Adrenal gland (tissue), 12 donors: ENCODE data around the gene GRIFIN. TPM values are rescaled to one million over a fixed set of nuclear protein-coding genes. Genes with fewer than 3 reads are reported as not detected.

Experiments used
- DNase-seq, 7 donors: peaks; one replicate each; pipeline ENCODE4 v3.0.0-alpha.2; 2019 to 2020
- H3K27ac ChIP-seq, 5 donors: fragments of 200-600 bp; sonication (generic) in 4 of 5; 1 replicate in 3 of 5; 2 replicates in 2 of 5; pipeline versions ENCODE4 v1.5.1 to v1.8.0; 2016 to 2020; ENCODE audit warnings: mild to moderate bottlenecking in 1 of 5
- H3K27me3 ChIP-seq: fragments of 200-600 bp; 2 replicates; pipeline ENCODE4 v1.8.0; 2021
- H3K36me3 ChIP-seq, 2 donors: fragments of 200-600 bp; replicated peaks in 1 of 2; 1 replicate in 1 of 2; 2 replicates in 1 of 2; pipeline versions ENCODE4 v1.5.1 to v1.8.0; 2018 to 2022
- H3K4me1 ChIP-seq, 2 donors: fragments of 200-600 bp; replicated peaks in 1 of 2; 1 replicate in 1 of 2; 2 replicates in 1 of 2; pipeline versions ENCODE4 v1.5.1 to v1.8.0; 2018 to 2021
- H3K4me3 ChIP-seq, 4 donors: fragments of 200-600 bp; sonication (generic) in 3 of 4; one replicate each; pipeline ENCODE4 v1.5.1; 2016 to 2018
- H3K9me3 ChIP-seq, 3 donors: fragments of 200-600 bp; sonication (generic) in 1 of 3; replicated peaks in 1 of 3; 1 replicate in 2 of 3; 2 replicates in 1 of 3; pipeline versions ENCODE4 v1.5.1 to v1.8.0; 2016 to 2021
- POLR2A ChIP-seq, 2 donors: fragments of 450-650 bp; IDR thresholded peaks; one replicate each; pipeline ENCODE4 v1.6.1; 2017; ENCODE audit warnings: antibody characterized with exemption in 2 of 2, mild to moderate bottlenecking in 2 of 2, moderate library complexity in 1 of 2
- WGBS, 4 donors: extraction: QIAGEN DNeasy Blood & Tissue Kit in 2 of 4; methylation state at CpG; one replicate each; pipeline versions ENCODE4 v1.1.5 to v1.1.7; 2013 to 2017; 5-methylcytosine and 5-hydroxymethylcytosine counted together
- intact Hi-C, 2 donors: fragments of 100-400 bp; cut with DNase I; formaldehyde crosslinking; loops; one replicate each; pipeline versions ENCODE4 v1.14.1 to v1.15.0; 2022 to 2023
- polyA plus RNA-seq, 3 donors: library from polyadenylated mRNA; stranded (reverse); fragments of 200-250 nt in 2 of 3; fragments of 350-450 nt in 1 of 3; fragmentation: Illumina TruSeq in 1 of 3; extraction: RNeasy Lipid Tissue Mini Kit (QIAGEN cat#74804) in 1 of 3; gene quantifications; one replicate each; pipeline ENCODE4 v1.2.3, GENCODE V29; 2013 to 2014
- total RNA-seq, 9 donors: library from RNA; depleted of rRNA in 4 of 9; stranded (reverse); fragments of >200 nt in 4 of 9; fragments of 120-200 nt in 1 of 9; fragmentation: NEBNext Ultra II Directional in 1 of 9; extraction: Animal tissue kit (Norgen Biotek cat#: 25700) in 1 of 9; gene quantifications; one replicate each; pipeline versions ENCODE4 v1.1.0 to v1.2.4, GENCODE V29; 2013 to 2023
- TF ChIP-seq, protein P1 (sequence below), 6 experiments: fragments of 450-650 bp in 4 of 6; fragments of 200-600 bp in 2 of 6; sonication (generic) in 1 of 6; IDR thresholded peaks; 1 replicate in 5 of 6; 2 replicates in 1 of 6; pipeline versions ENCODE4 v1.5.1 to v1.8.0; 2016 to 2021; ENCODE audit warnings: antibody characterized with exemption in 6 of 6, mild to moderate bottlenecking in 2 of 6, moderate library complexity in 1 of 6
- donor health status: healthy with polysubstance abuse.
- donor health status: Bipolar disorder and iron deficiency.
- donor health status: DM: yes; HTN: yes; CAD: no.
- donor health status: DM: no; HTN: no; CAD: no.
- donor health status: DM: no; HTN: no; CAD: no.
- donor health status: DM: yes; HTN: yes; CAD: no.

The GRIFIN gene
- total and polyA plus RNA-seq, 12 donors = not detected

DNA sequence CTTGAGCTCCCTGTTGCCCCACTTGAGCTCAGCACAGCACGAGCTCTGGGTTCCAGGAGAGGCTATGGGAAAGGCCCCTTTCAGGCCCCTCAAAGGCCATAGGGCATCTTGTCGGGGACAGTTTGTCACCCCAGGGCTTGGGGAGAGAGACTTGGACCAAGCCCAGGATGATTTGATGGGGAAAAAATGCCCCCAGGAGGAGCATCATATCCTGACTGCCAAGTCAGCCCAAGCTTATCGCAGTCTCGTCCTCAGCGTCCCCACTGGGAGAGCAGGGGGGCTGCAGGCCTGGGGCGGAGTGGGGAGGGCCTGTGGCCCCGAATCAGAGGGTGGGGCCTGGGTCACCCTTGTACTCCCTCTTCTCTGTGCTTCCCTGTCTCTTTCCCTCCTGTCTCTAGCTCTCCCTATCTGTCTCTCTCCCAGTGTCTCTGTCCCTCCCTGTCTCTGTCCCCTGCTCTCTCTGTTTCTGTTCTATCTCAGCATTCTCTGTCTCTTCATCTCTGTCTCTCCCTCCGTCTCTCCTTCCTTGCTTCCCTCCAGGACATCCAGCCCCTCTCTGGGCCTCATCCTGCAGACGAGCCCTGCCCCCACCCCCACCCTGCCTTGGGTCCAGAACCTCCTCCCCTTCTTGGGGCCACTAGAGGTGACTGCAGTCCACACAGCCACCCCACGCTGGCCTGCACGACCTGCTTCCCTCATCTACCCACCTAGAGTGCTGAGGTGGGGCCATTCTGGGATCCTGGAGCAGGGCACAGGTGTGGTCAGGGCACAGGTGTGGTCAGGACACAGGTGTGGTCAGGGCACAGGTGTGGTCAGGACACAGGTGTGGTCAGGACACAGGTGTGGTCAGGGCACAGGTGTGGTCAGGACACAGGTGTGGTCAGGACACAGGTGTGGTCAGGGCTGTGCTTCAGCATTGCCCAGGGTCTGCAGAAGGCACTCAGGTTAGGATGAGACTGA lies 17.3 kb upstream of the GRIFIN start:
- Histone ChIP-seq H3K4me3 (no peak overlapping the region), H3K27ac (peak overlapping the region in 1 of 5 donors; percentile 10), H3K27me3 (peaks cover 5% of the 10 kb centered on the region), H3K4me1 (no peaks in the 10 kb centered on the region), H3K36me3 (no peaks in the 10 kb centered on the region), H3K9me3 (no peaks in the 10 kb centered on the region)
- no peak for DNase-seq
- intact Hi-C loops = no loop called here
- WGBS, 4 donors = 49 to 62% (median 55%) methylated on average over 8 to 11 of the region's 11 CpGs
- TF ChIP-seq POLR2A (IDR thresholded peaks at IDR 0.05) = no peak
- TF ChIP-seq, protein P1, sequence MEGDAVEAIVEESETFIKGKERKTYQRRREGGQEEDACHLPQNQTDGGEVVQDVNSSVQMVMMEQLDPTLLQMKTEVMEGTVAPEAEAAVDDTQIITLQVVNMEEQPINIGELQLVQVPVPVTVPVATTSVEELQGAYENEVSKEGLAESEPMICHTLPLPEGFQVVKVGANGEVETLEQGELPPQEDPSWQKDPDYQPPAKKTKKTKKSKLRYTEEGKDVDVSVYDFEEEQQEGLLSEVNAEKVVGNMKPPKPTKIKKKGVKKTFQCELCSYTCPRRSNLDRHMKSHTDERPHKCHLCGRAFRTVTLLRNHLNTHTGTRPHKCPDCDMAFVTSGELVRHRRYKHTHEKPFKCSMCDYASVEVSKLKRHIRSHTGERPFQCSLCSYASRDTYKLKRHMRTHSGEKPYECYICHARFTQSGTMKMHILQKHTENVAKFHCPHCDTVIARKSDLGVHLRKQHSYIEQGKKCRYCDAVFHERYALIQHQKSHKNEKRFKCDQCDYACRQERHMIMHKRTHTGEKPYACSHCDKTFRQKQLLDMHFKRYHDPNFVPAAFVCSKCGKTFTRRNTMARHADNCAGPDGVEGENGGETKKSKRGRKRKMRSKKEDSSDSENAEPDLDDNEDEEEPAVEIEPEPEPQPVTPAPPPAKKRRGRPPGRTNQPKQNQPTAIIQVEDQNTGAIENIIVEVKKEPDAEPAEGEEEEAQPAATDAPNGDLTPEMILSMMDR (IDR thresholded peaks at IDR 0.05) = no peak

DNA sequence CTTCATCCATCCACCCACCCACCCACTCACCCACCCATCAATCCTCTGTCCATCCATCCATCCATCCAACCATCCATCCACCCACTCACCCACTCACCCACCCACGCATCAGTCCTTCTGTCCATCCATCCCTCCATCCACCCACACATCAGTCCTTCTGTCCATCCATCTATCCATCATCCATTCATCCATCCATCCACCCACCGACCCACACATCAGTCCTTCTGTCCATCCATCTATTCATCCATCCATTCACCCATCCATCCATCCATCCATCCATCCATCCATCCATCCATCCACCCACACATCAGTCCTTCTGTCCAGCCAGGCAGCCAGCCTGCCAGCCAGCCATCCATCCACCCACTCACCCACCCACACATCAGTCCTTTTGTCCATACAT lies 15.8 kb upstream of the GRIFIN start:
- intact Hi-C loops = no loop called here
- H3K4me1 ChIP-seq = no peaks in the 10 kb centered on the region
- no peak overlapping the region for H3K4me3 ChIP-seq
- WGBS, 4 donors = 82 to 93% (median 90%) methylated on average over 2 of the region's 2 CpGs
- no peak for DNase-seq
- peaks cover 5% of the 10 kb centered on the region for H3K27me3 ChIP-seq
- no peaks in the 10 kb centered on the region for H3K9me3 ChIP-seq
- H3K36me3 ChIP-seq = no peaks in the 10 kb centered on the region
- no peak overlapping the region for H3K27ac ChIP-seq
- TF ChIP-seq, protein P1 (IDR thresholded peaks at IDR 0.05) = no peak
- no peak for TF ChIP-seq POLR2A (IDR thresholded peaks at IDR 0.05)

DNA sequence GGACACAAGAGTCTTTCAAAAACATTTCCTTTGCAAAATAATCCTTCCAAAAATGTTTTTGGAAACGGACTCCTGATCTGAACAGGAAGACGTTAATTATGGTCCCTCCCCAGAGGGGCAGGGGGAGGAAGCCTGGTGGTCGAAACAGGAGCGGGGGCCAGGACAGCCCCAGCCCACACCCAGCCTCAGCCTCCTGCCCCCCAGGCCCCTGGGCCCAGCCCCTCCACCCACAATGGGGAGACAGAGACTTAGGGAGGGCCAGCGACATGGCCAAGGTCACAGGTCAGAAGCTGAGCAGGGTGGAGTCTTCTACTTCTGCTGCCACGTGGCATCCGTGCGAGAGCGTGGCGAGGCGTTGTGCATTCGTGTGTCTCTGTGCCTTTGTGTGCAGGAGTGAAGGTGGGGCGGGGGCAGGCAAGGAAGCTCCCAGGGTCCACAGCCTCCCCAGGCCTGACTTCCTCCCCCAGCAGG lies 14.0 kb upstream of the GRIFIN start:
- no peaks in the 10 kb centered on the region for H3K36me3 ChIP-seq
- no peak overlapping the region for H3K4me3 ChIP-seq
- no peaks in the 10 kb centered on the region for H3K4me1 ChIP-seq
- H3K9me3 ChIP-seq = no peaks in the 10 kb centered on the region
- intact Hi-C loops = no loop called here
- TF ChIP-seq POLR2A (IDR thresholded peaks at IDR 0.05) = no peak
- TF ChIP-seq, protein P1 (IDR thresholded peaks at IDR 0.05) = no peak
- 47 to 60% (median 56%) methylated on average over 4 to 13 of the region's 13 CpGs for WGBS, 4 donors
- H3K27ac ChIP-seq = peak overlapping the region in 3 of 5 donors; percentile 32 to 58 (median 52)
- peak in 1 of 7 donors; percentile 13 for DNase-seq
- H3K27me3 ChIP-seq = peaks cover 5% of the 10 kb centered on the region

DNA sequence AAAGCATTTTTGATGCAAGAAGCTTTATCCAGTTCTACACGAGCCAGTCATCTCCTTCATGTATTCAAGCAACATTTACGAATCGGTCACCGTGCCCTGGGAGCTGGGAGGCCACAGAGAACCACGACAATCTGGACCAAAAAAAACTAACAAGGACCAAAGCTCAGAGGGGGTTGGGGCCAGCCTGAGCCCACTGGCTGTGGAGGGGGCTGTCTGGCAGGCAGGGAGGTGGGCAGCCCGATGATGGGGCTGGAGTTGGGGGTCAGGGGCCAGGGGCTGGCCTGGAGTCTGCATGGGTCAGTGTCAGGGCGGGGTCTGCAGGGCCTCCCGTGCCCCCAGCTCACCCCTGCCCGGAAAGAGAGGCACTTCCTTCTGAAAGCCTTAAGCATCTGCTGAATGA lies 12.5 kb upstream of the GRIFIN start:
- intact Hi-C loops = no loop called here
- peak overlapping the region in 2 of 5 donors; percentile 13 to 66 for H3K27ac ChIP-seq

More for the DNA sequence above, 12.5 kb upstream of the GRIFIN start:
- H3K27me3 ChIP-seq = no peaks in the 10 kb centered on the region
- H3K4me3 ChIP-seq = no peak overlapping the region
- TF ChIP-seq POLR2A (IDR thresholded peaks at IDR 0.05) = no peak
- TF ChIP-seq, protein P1 (IDR thresholded peaks at IDR 0.05) = no peak
- WGBS, 4 donors = 33 to 46% (median 43%) methylated on average over 9 of the region's 9 CpGs
- H3K36me3 ChIP-seq = no peaks in the 10 kb centered on the region
- no peaks in the 10 kb centered on the region for H3K9me3 ChIP-seq
- no peaks in the 10 kb centered on the region for H3K4me1 ChIP-seq
- DNase-seq = no peak
